ENCODE measurements around the gene HNRNPUL1.

- TF ChIP-seq CTCF (conservative IDR thresholded peaks at IDR 0.05) (no peak), ZFX (IDR thresholded peaks at IDR 0.05) (no peak)
Observed at GRCh38 chr19:41300555-41300954, 36.4 kb downstream of the HNRNPUL1 start.

All from C4-2B (cell line).